HG02759 (cell line): Measurements from ENCODE around the gene BCL2L2.

Source experiments
- ATAC-seq: cut with Tn5 transposase; IDR thresholded peaks from one replicate; pipeline ENCODE4 v1.9.1; 2021; ENCODE audit warnings: mild to moderate bottlenecking, moderate library complexity; ENCODE audit not compliant: unreplicated experiment

The BCL2L2 gene

DNA sequence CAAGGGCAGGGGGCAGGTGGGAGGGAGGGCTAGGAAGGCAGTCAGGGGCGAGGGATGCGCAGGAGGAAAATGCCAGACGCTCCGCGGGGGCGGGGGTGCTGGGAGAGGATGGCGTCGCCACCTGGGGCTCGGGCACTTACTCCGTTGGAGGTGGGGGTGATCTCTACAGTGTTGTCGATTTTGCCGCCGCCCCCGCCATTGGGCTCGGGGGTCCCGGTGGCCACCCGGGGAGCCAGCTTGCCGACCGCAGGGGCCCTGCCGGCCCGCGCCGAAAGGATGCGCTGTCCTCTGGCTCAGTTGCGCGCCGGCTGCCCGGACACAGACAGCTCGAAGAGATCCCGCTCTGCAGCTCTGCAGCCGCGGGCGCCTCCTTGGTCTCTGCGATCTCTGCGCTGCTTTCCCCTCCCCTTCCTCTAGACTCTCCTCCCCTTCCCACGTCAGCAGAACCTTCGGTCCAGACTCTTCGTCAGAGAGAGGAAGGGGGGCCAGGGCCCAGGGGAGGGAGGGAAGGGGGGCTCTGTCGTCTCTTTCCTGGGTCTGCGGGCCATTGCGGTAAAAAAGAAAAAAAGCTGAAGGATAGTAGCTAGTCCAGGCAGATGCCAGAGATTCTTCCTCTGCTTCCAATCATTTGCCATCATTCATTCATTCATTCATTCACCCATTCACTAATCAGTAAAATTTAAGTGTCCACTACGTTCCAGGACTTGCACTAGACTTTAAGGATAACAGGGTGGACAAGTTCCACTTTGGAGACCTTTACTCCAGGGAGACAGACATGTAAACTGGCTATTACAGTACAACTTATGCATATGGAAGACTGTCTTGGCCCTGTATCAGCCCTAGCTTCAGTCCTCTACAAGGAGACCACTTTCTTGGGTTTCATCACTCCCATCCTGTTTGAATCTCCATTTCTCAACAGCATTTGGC lies 46.1 kb downstream of the BCL2L2 start, which contains the start of gene SLC22A17:
SLC22A17 (minus strand) TSS at position 382 of the 927 bp plus-strand sequence.
- no peak for ATAC-seq

DNA sequence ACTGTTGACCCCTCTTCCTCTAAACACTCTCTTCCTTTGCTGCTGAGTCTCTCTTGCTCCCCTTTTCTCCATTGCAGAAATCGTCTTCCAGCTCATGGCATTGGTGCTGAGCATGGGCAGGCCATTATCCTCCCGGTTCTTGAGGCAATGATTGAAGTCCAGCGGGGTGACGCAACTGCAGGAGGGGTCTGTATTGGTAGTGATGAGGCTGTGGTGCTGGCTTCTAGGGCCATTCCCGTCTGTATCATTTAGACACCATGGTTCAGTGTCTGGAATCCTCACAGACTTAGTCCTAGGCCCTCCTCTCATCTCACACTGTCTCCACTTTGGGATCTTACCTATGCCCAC lies 46.8 kb downstream of the BCL2L2 start:
- ATAC-seq, result no peak

DNA sequence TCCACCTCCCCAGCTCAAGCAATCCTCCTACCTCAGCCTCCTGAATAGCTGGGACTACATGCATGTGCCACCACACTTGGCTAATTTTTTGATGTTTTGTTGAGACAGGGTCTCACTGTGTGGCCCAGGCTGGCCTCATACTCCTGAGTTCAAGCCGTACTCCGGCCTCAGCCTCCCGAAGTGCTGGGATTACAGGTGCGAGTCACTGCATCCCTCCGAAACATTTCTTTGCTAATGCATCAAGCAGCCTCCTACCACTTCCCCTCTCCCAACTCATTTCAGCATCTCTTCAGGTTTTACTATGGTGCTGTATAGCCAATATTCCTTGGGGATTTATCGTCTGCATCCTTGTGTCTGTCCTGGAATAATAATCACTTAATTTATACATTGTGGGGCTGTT lies 48.4 kb downstream of the BCL2L2 start:
- ATAC-seq, result no peak

DNA sequence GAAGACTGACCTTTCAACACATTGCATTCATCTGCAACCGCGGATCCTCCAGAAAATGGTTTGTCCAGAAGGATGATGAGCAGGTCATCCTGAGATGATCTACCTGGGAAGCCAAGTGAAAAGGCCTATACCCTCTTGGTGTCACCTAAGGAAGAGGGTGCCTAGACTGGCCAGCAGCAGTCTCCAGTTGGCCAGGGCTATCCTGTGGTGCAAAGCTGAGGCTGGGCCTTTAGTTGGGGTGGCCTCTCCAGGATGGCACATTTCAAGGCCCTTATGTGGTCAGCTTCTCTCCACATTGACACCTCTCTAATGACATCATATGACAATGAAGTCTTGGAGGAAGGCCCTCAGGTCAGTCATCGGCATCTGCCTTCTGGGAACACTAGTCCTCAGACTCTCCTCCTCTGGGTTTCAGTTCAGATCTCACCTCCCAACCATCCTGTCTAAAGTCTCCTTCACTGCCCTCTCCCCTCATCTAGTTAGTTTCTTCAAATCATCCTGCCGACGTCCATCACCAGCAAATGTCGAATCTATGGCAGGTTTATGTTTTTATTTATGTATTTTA lies 49.3 kb downstream of the BCL2L2 start:
- ATAC-seq, result no peak

DNA sequence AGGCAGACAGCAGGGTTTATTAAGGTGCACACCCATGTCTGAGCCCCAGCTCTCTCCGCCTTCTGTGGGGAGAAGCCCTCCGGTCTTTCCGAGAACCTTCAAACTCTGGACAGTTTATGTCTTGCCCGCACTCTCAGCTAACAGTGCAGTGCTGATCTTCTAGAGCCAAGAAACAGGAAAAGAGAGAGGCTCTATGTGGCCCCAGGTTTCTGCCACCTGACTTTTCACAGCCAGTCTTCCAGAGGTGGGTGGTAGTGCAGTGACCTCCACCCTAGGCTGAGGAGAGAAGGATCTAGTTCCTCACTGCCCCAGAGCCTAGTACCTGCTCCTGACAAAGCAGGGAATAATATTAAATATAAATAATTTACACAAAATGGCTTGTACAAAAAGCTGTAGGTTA lies 50.0 kb downstream of the BCL2L2 start:
- ATAC-seq, result no peak

DNA sequence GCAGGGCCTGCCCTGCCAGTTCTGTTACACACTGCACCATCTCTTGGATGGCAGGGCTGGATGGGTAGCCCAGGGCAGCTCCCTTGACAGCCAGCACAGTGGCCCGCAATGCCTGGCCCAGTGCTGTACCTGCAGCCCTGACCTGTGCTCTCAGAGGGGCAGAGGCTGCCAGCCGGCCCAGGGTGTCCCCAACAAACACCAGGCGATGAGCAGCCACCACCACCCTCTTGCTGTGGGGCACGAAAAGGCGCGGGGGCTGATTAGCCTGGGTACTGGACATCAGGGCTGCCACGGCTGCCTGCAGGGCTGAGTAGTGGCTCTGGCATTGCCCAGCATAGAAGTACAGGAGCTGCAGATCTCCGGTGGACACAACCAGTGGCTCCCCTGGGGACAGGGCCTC lies 50.6 kb downstream of the BCL2L2 start:
- no peak for ATAC-seq

DNA sequence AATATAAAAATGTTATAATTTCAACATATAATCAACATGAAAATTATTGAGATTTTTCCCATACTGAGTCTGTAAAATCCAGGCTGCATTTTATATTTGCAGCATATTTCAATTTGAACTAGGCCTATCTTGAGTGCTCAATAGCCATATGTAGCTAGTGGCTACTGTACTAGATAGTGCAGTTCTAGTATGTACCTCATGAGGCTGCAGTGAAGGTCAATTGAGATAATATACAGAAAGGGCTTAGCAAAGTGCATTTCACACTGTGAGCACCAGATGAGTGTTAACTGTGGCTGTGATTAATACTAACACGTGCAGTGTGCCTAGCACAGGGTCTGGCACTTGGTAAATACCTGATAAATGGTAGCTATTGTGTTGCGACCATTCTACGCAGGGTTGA lies 51.4 kb downstream of the BCL2L2 start:
- ATAC-seq, result no peak

DNA sequence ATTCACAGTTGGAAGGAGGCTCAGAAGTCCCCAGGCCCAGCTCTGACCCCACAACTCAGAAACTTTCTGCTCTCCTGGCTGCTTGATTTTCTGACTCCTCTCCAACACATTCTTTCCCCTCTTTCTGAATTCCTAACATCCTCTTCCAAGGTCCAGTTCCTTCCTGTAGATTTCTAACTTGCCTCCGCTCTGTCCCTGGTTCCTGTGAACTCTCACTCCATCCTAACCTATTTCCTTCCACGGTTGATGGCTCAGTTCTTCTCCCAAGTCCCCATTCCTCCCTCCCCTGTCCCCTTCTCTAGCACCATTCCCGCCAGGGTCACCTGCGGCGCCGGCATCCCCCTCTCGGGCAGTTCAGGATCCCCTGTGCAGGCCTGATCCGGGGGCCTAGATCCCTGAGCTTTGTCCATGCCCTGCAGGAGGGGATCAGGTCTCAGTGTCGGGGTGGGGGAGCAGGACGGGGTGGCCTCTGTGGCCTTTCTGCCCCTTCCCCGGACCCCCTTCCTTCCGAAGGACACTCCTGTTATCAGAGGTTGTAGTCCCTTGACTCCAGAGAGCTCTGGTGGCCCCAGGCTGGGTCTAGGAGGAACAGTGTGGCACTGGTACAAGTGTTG lies 52.0 kb downstream of the BCL2L2 start:
- ATAC-seq, result no peak

DNA sequence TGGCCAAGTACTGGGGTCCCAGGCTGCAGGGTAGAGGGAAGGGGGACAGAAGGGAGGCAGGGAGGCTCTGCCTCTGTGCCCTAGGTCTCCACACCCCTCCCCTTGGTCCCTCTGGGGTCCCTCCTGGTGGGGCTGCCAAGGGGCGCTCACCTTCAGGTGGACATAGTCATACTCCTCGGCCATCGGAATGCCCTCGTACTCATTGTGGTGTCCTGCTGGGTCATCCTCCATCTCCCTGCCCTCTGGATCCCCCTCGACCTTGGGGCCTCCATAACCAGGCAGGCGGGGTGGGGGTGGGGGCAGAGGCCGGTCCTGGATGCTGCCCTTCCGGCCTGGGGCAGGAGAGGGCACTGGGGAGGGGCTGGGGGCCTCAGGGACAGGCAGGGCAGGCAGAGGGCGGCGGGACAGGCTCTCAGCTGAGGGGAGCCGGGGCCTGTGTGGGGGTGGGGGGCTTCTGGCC lies 52.6 kb downstream of the BCL2L2 start:
- no peak for ATAC-seq

DNA sequence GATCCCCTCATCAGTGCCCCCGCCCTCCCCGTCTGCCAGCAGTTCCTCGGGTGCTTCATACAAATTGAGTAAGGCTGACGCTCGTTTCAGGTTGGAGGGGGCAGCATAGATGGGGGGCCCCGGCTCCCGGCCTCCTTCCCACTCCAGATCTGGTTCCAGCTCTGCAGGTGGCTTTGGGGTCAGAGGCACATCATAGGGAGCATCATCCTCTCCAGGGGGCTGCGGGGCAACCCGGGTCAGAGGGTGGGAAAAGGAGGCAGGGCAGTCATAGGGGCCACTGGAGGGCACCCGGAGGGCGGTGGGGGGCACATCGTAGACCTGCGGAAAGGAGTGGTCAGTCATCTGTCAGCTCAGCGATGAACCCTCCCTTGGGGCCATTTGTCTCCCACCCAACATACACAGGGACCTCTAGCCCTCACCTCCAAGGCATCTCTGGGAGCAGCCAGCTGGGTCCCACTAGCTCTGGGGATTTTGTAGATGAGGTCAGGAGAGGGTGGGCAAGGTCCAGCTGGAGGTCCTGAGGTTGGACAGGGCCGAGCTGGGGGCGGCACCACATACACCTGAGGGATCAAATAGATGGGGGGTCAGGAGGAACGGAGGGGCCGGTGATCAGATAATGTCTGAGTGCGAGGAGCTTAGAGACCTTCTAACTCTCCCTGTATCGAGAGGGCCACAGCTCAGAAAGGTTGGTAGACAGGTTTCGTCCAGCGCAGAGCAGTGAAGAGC lies 53.3 kb downstream of the BCL2L2 start:
- ATAC-seq, result no peak

DNA sequence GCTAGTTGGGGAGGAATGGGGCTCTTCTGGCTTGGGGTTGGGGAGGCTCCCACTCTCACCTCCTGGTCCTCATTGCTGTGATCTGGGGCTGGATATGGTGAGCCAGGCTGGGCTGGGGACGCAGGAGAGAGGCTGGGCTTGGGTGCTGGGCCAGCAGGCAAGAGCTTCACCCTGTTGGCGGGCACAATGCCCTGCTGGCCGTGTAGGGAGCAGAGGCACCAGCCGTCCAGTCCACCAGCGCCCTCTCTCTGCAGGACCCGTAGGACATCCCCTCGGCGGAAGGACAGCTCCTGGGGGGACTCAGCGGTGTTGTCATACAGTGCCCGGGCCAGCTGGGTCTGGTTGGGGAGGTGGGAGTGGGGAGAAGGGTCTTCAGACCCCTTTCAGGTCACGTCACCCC lies 53.9 kb downstream of the BCL2L2 start:
- ATAC-seq, result no peak

DNA sequence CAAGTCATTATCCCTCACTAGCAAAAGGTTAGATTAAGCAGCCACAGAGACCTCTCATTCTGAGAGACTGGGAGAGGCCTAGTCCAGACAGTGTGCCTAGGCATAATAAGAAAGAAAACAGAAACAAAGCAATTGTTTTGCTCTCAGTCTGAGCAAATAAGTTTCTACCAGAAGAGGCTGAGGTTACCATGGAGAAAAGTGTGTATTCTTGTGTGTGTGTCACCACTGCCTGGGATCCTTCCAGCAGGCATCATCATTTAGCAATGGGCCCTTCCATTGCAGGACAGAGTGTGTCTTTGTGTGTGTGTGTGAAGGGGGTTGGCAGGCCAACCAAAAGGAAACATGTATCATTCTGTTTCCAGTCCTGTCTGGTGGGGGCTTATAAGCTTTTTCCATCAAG lies 54.7 kb downstream of the BCL2L2 start:
- no peak for ATAC-seq
